HG02588 (cell line): ENCODE results near the gene CCL11.

Source experiments
- ATAC-seq: cut with Tn5 transposase; IDR thresholded peaks from one replicate; pipeline ENCODE4 v1.9.1; 2021; ENCODE audit warnings: mild to moderate bottlenecking, moderate library complexity; ENCODE audit not compliant: unreplicated experiment

The CCL11 gene

DNA sequence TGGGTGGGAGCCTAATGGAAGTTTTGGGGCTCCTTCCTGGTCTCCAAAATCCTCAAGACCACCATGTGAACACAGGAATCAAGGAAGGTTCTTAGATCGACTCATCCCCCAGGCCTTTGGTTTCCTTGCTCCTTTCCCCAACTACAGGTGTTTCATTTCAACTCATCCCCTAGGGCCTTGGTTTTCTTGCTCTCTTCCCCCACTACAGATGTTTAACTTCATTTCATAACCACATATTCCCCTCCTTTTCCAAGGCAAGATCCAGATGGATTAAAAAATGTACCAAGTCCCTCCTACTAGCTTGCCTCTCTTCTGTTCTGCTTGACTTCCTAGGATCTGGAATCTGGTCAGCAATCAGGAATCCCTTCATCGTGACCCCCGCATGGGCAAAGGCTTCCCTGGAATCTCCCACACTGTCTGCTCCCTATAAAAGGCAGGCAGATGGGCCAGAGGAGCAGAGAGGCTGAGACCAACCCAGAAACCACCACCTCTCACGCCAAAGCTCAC lies at the start of gene CCL11:
Gene CCL11 (plus strand): TSS at position 457 of the 507 bp plus-strand sequence. CDS start 67 bp downstream, outside the sequence.
- no peak for ATAC-seq

GRCh38 chr17:34236281-34236892 lies 49.2 kb upstream of the CCL11 start:
- ATAC-seq = no peak

DNA sequence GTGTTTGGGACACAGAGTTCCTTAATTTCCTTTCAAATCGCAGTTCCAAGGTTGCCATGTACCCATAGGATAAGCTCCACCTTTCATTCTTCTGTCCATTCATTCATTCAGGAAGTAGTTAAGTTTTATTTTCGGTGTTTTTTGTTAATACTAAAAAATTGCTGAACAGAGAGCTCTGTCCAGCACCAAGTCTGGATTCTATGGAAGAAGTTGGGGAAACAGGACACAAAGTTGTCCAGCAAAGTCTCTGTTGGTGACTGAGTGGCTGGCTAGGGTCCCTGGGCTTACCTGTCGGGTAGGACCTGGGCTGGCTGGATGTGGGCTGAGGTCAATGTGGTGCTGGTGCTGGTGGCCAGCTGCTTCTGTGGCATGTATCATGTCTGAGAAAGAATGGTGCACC lies 48.1 kb upstream of the CCL11 start:
- no peak for ATAC-seq

DNA sequence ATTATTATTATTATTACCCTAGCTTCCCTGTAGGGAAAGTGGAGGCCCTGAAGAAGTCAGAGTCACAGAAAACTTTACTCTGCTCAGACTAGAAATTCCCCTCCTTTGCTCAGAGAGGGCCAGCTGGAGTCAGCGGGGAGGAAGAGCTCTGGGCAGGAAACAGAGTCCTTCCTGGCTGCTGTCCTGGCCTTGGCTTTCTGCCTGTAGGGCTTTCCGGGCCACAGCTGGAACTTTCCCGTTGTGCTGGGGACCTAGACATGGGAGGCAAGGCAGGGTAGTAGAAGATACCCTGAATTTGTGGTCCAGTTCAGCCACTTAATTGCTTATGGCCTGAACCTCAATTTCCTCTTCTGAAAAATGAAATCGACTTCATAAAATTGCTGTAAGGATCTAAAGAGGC lies 44.5 kb upstream of the CCL11 start:
- ATAC-seq = no peak

DNA sequence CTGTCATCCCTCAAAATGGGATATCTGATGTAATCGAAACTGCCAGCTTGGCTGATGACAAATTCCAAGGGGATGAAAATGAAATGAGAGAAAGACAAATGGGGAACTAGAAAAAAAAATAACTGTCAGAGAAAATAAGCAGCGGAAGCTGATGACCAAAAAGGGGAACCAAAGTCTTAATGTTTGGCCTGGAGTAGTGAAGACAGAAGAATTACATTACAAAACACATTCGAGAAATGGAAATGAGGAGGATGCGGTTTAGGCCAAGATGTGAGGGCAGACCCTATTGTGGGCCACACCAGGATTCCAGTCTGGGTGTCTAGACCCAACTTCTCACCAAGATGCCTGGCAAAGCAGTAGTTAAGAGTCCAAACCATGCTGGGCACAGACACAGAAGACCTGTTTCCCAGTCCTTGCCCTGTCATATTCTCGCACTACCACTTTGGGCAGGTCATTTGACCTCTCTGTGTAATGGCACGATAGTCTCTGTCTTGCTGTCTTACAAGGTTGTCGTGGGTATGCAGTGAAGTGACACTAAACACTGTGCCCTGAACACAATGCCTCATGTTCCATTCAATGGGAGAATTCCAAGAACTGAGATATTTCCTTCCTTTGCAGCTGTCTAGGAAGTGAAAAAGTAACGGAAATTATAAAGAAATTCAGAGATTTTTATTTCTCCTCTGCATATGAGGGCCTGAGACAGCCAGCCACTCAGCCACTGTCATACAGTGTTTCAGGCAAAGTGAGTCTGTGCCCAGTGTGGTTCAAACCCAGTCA lies 42.8 kb upstream of the CCL11 start:
- ATAC-seq = no peak

DNA sequence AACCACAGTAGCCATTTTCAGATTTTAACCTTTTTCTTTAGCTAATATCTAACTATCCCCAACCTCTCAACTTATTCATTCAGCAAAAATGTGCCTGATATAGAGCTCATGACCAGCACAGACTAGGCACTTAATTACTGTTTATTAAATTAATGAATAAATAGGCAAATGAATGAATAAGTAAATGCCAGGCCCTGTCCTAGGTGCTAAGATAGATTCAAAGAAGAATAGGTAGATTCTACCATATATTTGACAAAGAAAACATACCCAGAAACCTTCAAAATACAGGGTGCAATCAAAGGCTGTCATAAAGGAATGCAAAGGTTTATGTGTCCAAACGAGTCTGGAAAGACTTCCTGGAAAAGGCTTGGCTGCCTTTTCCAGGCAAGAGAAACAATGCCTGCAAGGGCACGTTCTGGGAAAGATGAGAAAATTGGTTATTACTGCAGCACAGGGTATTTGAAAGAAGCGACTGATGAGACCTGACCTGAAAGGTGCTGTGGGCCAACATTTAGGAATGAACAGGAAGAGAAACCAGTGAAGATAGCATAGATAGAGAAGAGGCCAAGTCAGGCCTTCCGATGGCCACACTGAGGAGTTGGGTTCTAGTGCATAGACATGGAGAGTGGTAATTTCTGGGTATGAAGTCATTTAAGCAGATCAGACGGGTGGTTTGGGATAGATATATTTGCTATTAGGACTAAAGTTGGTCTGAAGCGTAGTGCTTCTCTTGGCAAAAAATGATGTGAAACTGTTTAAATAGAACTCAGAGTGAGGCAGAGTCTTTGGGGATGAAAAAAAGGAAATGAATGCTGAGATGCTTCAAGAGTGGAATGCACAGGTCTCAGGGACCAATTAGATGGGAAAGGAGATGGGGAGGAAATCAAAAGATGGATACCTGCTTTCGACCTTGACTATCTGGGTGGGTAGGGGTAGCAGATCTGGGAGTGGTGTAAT lies 41.9 kb upstream of the CCL11 start:
- no peak for ATAC-seq

- ATAC-seq = no peak
Observed at GRCh38 chr17:34245351-34245905, 40.1 kb upstream of the CCL11 start.

DNA sequence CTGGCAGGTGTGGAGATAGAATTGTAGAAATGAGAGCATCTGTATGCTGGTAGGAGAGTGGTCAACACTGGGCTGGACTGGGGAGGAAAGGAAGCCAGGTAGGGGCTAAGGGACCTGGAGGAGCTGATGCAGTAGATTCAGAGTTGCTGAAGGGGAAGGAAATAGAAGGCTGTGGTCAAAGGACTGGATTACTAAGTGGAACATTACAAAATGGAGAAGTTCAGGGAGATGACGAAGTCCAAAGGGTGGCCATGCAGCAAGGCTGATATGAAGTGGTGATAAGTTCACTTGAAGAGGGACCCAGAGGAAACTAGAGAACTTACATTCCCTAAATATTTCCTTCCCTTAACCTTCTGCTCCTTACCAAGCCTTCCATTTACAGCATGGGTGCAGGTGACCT lies 39.1 kb upstream of the CCL11 start:
- no peak for ATAC-seq

- ATAC-seq = no peak
Observed at GRCh38 chr17:34246881-34247280, 38.7 kb upstream of the CCL11 start.

- ATAC-seq = no peak
Observed at GRCh38 chr17:34248511-34249024, 37.0 kb upstream of the CCL11 start.

- no peak for ATAC-seq
Observed at GRCh38 chr17:34249061-34249460, 36.5 kb upstream of the CCL11 start.

DNA sequence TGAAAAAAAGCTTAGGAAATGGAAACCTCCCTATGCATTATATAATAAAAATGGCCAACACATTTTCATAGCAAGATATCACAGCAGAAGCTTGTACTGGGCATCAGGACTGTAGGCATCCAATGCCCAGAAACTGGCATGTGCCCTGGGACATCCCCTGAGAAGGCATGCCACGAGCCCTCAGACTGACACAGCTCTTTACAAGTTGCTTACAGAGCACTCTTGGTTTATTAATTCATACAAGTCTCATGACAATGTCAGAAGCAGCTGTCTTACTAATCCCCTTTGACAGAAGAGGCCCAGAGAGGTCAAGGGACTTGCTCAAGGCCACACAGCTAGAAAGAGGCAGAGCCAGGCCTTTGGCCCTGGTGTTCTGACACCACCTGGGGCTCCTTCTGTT lies 36.1 kb upstream of the CCL11 start:
- ATAC-seq = no peak

GRCh38 chr17:34251186-34251585 lies 34.4 kb upstream of the CCL11 start:
- ATAC-seq = no peak

DNA sequence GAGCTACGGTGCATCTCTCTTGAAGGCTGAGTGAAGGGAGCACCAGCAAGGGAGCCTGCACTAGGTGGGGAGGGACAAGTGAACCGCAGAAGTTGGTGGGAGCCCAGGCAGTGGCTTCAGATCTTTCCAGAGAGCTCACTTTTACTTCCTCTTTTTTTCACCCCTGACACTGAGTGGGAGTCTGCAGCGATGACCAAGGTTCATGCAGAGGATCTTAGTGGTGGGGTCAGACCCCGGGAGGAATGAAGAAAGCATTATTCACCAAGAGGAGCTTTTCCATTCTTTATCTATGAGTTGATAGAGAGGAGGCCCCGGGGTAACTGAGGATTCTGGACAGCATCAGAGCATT lies 33.5 kb upstream of the CCL11 start:
- ATAC-seq = peak; percentile 47

GRCh38 chr17:34252444-34253138 lies 33.0 kb upstream of the CCL11 start:
- peak; percentile 11 for ATAC-seq

- no peak for ATAC-seq
Observed at GRCh38 chr17:34253139-34253525, 32.4 kb upstream of the CCL11 start.

DNA sequence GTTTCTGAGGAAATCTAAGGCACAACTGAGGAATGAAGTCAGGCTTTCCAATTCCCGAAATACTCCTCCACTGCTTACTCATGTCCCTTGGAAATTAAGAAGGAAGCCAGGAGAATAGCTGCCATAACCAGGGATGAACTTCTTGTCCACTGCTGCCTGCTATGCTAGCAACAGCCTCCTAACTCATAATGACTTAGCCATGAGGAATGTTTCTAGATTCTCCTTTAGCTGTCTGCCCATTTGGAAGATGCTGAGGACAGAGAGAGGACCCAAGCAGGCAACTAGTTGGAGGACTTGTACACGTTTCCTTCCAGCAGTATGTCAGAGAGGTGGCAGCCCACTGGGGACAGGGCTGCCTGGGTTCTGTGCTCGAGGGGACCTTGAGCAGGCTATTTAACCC lies 31.4 kb upstream of the CCL11 start:
- ATAC-seq = no peak

GRCh38 chr17:34254651-34255380 lies 30.7 kb upstream of the CCL11 start, which contains the start of gene CCL2:
Gene CCL2 (plus strand): TSS chr17:34255285. CDS start chr17:34255350, 65 bp downstream.
- ATAC-seq = no peak

DNA sequence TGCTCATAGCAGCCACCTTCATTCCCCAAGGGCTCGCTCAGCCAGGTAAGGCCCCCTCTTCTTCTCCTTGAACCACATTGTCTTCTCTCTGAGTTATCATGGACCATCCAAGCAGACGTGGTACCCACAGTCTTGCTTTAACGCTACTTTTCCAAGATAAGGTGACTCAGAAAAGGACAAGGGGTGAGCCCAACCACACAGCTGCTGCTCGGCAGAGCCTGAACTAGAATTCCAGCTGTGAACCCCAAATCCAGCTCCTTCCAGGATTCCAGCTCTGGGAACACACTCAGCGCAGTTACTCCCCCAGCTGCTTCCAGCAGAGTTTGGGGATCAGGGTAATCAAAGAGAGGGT lies 30.2 kb upstream of the CCL11 start:
- no peak for ATAC-seq

- ATAC-seq = no peak
Observed at GRCh38 chr17:34255841-34256240, 29.7 kb upstream of the CCL11 start.
